Hematopoietic multipotent progenitor cell treated with erythropoietin and hydrocortisone succinate and interleukin-3 and kit ligand, for 8 days (in vitro differentiated cells): ENCODE measurements around the gene SDHAF4.
"Not testable (repeated sequence)": the region's sequence is repeated elsewhere in the genome, so short reads cannot be mapped to it uniquely, and the experiment has no call there.

Source experiments
- DNase-seq: peaks from one replicate; pipeline ENCODE4 v3.0.0-alpha.2; 2015

The SDHAF4 gene

GRCh38 chr6:70593118-70593486 lies 26.4 kb downstream of the SDHAF4 start:
- no peak for DNase-seq

- no peak for DNase-seq
Measured at GRCh38 chr6:70599187-70599586, 32.5 kb downstream of the SDHAF4 start.

DNA sequence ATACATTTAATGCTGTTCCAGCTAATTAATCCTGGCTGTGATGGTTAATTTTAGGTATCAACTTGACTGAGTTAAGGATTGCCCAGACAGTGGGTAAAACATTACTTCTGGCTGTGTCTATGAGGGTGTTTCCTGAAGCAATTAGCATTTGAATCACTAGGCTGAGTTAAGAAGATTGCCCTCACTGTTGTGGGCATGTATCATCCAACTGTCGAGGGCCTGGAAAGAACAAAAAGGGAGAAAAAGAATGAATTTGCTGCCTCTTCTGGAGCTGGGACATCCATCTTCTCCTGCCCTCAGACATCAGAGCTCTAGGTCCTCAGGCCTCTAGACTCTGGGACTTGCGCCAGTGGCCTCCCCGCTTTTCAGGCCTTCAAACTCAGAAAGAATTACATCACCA lies 34.3 kb downstream of the SDHAF4 start:
- DNase-seq = no peak

DNA sequence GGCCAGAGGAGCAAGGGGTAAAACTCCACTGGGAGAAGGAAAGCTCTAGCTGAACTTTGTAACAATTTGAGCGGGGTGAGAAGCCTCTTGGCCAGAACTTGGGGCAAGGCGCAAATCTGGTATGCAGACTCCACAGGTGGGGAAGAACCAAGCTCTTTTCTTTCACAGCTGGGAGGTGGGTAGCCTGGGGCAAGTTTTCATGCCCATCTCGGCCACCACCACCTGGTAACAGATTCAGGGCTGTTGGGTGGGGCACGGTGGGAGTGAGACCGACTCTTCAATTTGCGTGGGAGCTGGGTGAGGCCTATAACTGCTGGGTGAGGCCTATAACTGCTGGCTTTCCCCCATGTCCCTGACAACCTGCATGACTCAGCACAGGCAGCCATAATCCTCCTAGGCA lies 37.5 kb downstream of the SDHAF4 start:
- no peak for DNase-seq

- not testable (repeated sequence) for DNase-seq
Measured at GRCh38 chr6:70607371-70607770, 40.6 kb downstream of the SDHAF4 start.

GRCh38 chr6:70609181-70609580 lies 42.5 kb downstream of the SDHAF4 start:
- DNase-seq = not testable (repeated sequence)

- no peak for DNase-seq
Measured at GRCh38 chr6:70616728-70617260, 50.1 kb downstream of the SDHAF4 start.

DNA sequence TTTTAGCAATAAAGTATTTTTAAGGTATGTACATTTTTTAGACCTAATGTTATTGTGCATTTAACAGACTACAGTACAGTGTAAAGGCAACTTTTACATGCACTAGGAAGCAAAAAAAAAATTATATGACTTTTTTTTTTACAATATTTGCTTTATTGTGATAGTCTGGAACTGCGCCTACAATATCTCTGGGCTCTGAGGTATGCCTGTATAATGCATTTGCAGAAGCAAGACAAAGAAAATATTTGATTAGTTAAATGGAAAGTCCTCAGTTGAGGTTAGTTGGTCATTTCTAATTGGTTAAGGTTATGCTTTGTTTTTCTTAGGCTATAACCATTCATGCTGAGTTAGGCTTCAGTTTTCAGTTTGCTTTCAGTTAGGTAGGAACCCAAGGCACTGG lies 54.0 kb downstream of the SDHAF4 start:
- no peak for DNase-seq

DNA sequence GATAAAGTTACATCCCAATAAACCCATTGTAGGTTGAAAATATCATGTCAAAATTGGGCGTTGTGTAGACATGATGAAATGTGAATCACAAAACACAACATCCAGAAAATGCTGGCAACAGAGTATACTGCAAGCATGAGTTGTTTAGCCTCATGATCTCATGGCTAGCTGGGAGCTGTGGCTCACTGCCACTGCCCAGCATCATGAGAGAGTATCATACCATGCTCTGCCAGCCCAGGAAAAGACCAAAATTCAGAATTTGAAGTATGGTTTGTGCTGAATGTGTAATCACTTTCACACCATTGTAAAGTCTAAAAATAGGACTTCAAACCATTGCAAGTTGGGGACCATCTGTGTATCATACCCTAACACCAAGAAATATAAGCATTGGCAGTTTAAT lies 55.7 kb downstream of the SDHAF4 start:
- no peak for DNase-seq

- no peak for DNase-seq
Measured at GRCh38 chr6:70625436-70625835, 58.7 kb downstream of the SDHAF4 start.

GRCh38 chr6:70627500-70628254 lies 60.9 kb downstream of the SDHAF4 start:
- DNase-seq = no peak

GRCh38 chr6:70629929-70630328 lies 63.2 kb downstream of the SDHAF4 start:
- no peak for DNase-seq

DNA sequence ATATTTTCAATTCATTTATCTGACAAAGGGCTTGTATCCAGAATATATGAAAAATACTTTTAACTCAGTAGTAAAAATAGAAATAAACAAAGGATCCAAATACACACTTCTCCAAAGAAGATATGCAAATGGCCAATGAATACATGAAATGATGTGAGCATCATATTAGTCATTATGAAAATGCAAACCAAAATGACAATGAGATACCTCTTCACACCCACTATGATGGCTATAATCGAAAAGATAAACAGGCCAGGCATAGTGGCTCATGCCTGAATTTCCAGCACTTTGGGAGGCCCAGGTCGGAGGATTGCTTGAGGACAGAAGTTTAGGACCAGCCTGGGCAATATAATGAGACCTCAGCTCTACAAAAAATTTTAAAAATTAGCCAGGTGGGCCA lies 67.1 kb downstream of the SDHAF4 start:
- DNase-seq = no peak

GRCh38 chr6:70636596-70636995 lies 69.9 kb downstream of the SDHAF4 start:
- DNase-seq = no peak

GRCh38 chr6:70638468-70638867 lies 71.7 kb downstream of the SDHAF4 start:
- no peak for DNase-seq
